ENCODE results near the gene SNX2.
"Not testable (repeated sequence)": the region's sequence is repeated elsewhere in the genome, so short reads cannot be mapped to it uniquely, and the experiment has no call there.

The SNX2 gene

GRCh38 chr5:122756264-122756911, 18.5 kb upstream of the SNX2 start:
- H3K4me3 ChIP-seq (ENCODE audit: low read depth, low read length): no peak overlapping the region
- DNase-seq (ENCODE audit: low read depth): no peak
- TF ChIP-seq CTCF (IDR thresholded peaks at IDR 0.05; ENCODE audit: low read depth, low read length, missing control alignments): no peak

- no peak for TF ChIP-seq CTCF (IDR thresholded peaks at IDR 0.05; ENCODE audit: low read depth, low read length, missing control alignments)
- no peak overlapping the region for H3K4me3 ChIP-seq (ENCODE audit: low read depth, low read length)
- DNase-seq (ENCODE audit: low read depth): no peak
Measured at GRCh38 chr5:122757285-122757684, 17.6 kb upstream of the SNX2 start.

- no peak for TF ChIP-seq CTCF (IDR thresholded peaks at IDR 0.05; ENCODE audit: low read depth, low read length, missing control alignments)
- no peak overlapping the region for H3K4me3 ChIP-seq (ENCODE audit: low read depth, low read length)
- no peak for DNase-seq (ENCODE audit: low read depth)
Measured at GRCh38 chr5:122759241-122760070, 15.4 kb upstream of the SNX2 start.

GRCh38 chr5:122760236-122760635, 14.6 kb upstream of the SNX2 start:
- no peak for DNase-seq (ENCODE audit: low read depth)
- H3K4me3 ChIP-seq (ENCODE audit: low read depth, low read length): no peak overlapping the region
- TF ChIP-seq CTCF (IDR thresholded peaks at IDR 0.05; ENCODE audit: low read depth, low read length, missing control alignments): no peak

DNA sequence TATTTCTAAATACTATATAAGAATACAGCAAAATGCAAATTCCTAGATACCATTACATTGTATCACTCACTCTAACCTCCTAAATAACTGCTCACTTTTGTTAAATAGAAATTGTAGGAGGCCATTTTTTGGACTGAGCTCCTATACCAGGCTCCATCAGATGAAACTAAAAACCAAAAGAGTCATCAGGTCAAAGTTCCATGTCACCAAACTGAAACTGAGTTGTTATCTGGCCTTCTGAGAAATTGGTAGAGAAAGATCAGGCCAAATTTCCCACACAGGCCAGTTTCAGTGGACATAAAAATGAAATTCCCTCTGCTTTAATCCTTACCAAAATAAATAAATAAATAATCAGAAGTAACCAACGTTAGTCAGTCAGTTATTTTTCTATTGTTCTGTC, 13.8 kb upstream of the SNX2 start:
- no peak for TF ChIP-seq CTCF (IDR thresholded peaks at IDR 0.05; ENCODE audit: low read depth, low read length, missing control alignments)
- DNase-seq (ENCODE audit: low read depth): no peak
- H3K4me3 ChIP-seq (ENCODE audit: low read depth, low read length): no peak overlapping the region

GRCh38 chr5:122761896-122762295, 13.0 kb upstream of the SNX2 start:
- DNase-seq (ENCODE audit: low read depth); H3K4me3 ChIP-seq (ENCODE audit: low read depth, low read length): not testable (repeated sequence)

DNA sequence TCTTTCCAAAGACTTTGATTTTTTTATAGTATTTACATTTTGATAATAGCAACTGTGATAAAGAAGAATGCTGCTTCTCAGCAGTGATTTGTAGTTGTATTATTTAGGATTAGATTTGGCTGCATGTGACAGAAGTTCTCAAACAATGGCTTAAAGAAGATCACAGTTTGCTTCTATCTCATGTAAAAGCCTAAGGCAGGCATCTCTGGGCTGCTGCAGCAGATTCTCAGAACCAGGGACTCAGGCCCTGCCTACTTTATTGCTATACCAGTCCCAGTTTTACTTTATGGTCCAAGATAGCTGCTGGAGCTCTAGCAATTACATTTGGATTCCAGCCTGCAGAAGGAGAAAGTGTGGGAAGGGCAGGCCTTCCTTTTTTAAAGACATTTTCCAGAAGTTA, 8.8 kb upstream of the SNX2 start:
- H3K4me3 ChIP-seq (ENCODE audit: low read depth, low read length): no peak overlapping the region
- no peak for DNase-seq (ENCODE audit: low read depth)
- no peak for TF ChIP-seq CTCF (IDR thresholded peaks at IDR 0.05; ENCODE audit: low read depth, low read length, missing control alignments)
